ENCODE results near the gene ZNF282. TPM values are rescaled to one million over a fixed set of nuclear protein-coding genes. Genes with fewer than 3 reads are reported as not detected.

Gene ZNF282
- polyA plus RNA-seq (2011; rRNA removed) (8.2 and 9.9 TPM in 2 replicates), polyA minus RNA-seq (2011; rRNA and poly(A)+ RNA removed) (14.8 and 16.8 TPM in 2 replicates)

GRCh38 chr7:149195180-149196150, at the start of gene ZNF282:
Gene ZNF282 (plus strand): TSS chr7:149195546. CDS start chr7:149195590, 44 bp downstream.
- Histone ChIP-seq H3K4me3 (ENCODE audit: low read depth, low read length) (peak within 1 kb of the TSS; percentile 80), H3K27me3 (ENCODE audit: control insufficient read depth, insufficient read depth, low read length) (no peaks in the 10 kb centered on the region), H3K27ac (ENCODE audit: low read depth, low read length) (peak within 1 kb of the TSS; percentile 73), H3K9me3 (ENCODE audit: control insufficient read depth, insufficient read depth, low read length) (no peaks in the 10 kb centered on the region)
- POLR2A ChIA-PET = interaction anchor here (0.6 to 2.1 kb wide), 12 partner anchors 10 to 317 kb away, joined by 3 to 12 read pairs (median 4); partner anchors contain the start of genes ZNF398 and ZNF425
- CTCF ChIA-PET = interaction anchor here (0.6 to 2.4 kb wide), 24 partner anchors 8 to 406 kb away, joined by 3 to 13 read pairs (median 4); partner anchors contain the start of genes ZNF398, ZNF425 and ZNF783
- DNase-seq (ENCODE audit: low read depth, low spot score) = peak; percentile 66
- TF ChIP-seq CTCF (IDR thresholded peaks at IDR 0.05; ENCODE audit: low read depth, low read length) = peak; percentile 76

GRCh38 chr7:149147072-149147751, 48.1 kb upstream of the ZNF282 start, which contains the start of gene ZNF398:
Gene ZNF398 (plus strand): TSS chr7:149147453. CDS start chr7:149147743, 290 bp downstream.
- no peak for DNase-seq (ENCODE audit: low read depth, low spot score)
- POLR2A ChIA-PET = interaction anchor here (0.5 to 2.8 kb wide), 7 partner anchors 21 to 477 kb away, joined by 3 to 20 read pairs (median 6); partner anchors contain the start of genes ZNF282, ZNF425 and ZNF783

GRCh38 chr7:149147752-149148653, 47.3 kb upstream of the ZNF282 start:
- H3K27ac ChIP-seq (ENCODE audit: low read depth, low read length) = peak overlapping the region; percentile 57
- H3K9me3 ChIP-seq (ENCODE audit: control insufficient read depth, insufficient read depth, low read length) = peaks cover 3% of the 10 kb centered on the region; the same call in 1 of the 2 replicates
- no peak for TF ChIP-seq CTCF (IDR thresholded peaks at IDR 0.05; ENCODE audit: low read depth, low read length)
- DNase-seq (ENCODE audit: low read depth, low spot score) = no peak
- CTCF ChIA-PET = interaction anchor here (0.5 to 4.3 kb wide), 16 partner anchors 9 to 162 kb away, joined by 3 to 41 read pairs (median 4); partner anchors contain the start of genes ZNF282 and ZNF425
- no peaks in the 10 kb centered on the region for H3K27me3 ChIP-seq (ENCODE audit: control insufficient read depth, insufficient read depth, low read length)
- POLR2A ChIA-PET = interaction anchor here (0.5 to 2.8 kb wide), 10 partner anchors 20 to 634 kb away, joined by 3 to 20 read pairs (median 6); partner anchors contain the start of genes ZNF282, ZNF425 and ZNF783
- peak overlapping the region; percentile 79 for H3K4me3 ChIP-seq (ENCODE audit: low read depth, low read length)

More at GRCh38 chr7:149147072-149147751, 48.1 kb upstream of the ZNF282 start, which contains the start of gene ZNF398:
- CTCF ChIA-PET = interaction anchor here (0.5 to 4.3 kb wide), 21 partner anchors 8 to 613 kb away, joined by 3 to 41 read pairs (median 5); partner anchors contain the start of genes ZNF282 and ZNF425
- H3K27me3 ChIP-seq (ENCODE audit: control insufficient read depth, insufficient read depth, low read length) = no peaks in the 10 kb centered on the region
- H3K4me3 ChIP-seq (ENCODE audit: low read depth, low read length) = peak within 1 kb of the TSS; percentile 79
- peaks cover 3% of the 10 kb centered on the region; the same call in 1 of the 2 replicates for H3K9me3 ChIP-seq (ENCODE audit: control insufficient read depth, insufficient read depth, low read length)
- peak; percentile 32 for TF ChIP-seq CTCF (IDR thresholded peaks at IDR 0.05; ENCODE audit: low read depth, low read length)
- peak within 1 kb of the TSS; percentile 57 for H3K27ac ChIP-seq (ENCODE audit: low read depth, low read length)

GRCh38 chr7:149150981-149151380, 44.4 kb upstream of the ZNF282 start:
- Histone ChIP-seq H3K4me3 (ENCODE audit: low read depth, low read length) (no peak overlapping the region), H3K27ac (ENCODE audit: low read depth, low read length) (no peak overlapping the region), H3K27me3 (ENCODE audit: control insufficient read depth, insufficient read depth, low read length) (no peaks in the 10 kb centered on the region), H3K9me3 (ENCODE audit: control insufficient read depth, insufficient read depth, low read length) (peaks cover 3% of the 10 kb centered on the region; the same call in 1 of the 2 replicates)
- ChIA-PET CTCF (no interaction called here), POLR2A (interaction anchor here (0.7 kb wide), 1 partner anchor 7 kb away, joined by 6 read pairs; no protein-coding TSS in a partner anchor)
- TF ChIP-seq CTCF (IDR thresholded peaks at IDR 0.05; ENCODE audit: low read depth, low read length) = no peak
- no peak for DNase-seq (ENCODE audit: low read depth, low spot score)
